Lower leg skin (tissue), 3 donors: Measurements from ENCODE around the gene TPT1.

Experiments used
- CTCF ChIP-seq, 3 donors: fragments of 450-650 bp; IDR thresholded peaks; one replicate each; pipeline ENCODE4 v1.5.1; 2016; ENCODE audit warnings: antibody characterized with exemption in 3 of 3, mild to moderate bottlenecking in 3 of 3, moderate library complexity in 2 of 3
- POLR2A ChIP-seq, 2 donors: fragments of 450-650 bp; IDR thresholded peaks; one replicate each; pipeline ENCODE4 v1.6.1; 2016 to 2017; ENCODE audit warnings: antibody characterized with exemption in 2 of 2, mild to moderate bottlenecking in 1 of 2, moderate library complexity in 1 of 2

- TF ChIP-seq CTCF (IDR thresholded peaks at IDR 0.05) (no peak), POLR2A (IDR thresholded peaks at IDR 0.05) (no peak)
Observed at GRCh38 chr13:45327253-45327955, 13.6 kb downstream of the TPT1 start.
